ENCODE data around the gene ARHGEF6.

The ARHGEF6 gene

GRCh38 chrX:136674270-136674985, 106.3 kb downstream of the ARHGEF6 start:
- TF ChIP-seq MYC (IDR thresholded peaks at IDR 0.05; ENCODE audit: low read depth, low read length) (no peak), POLR2A (IDR thresholded peaks at IDR 0.05; ENCODE audit: extremely low read depth, insufficient read length) (no peak), CTCF (IDR thresholded peaks at IDR 0.05; ENCODE audit: low read depth, low read length) (no peak), MAX (IDR thresholded peaks at IDR 0.05; ENCODE audit: low read depth, low read length) (no peak)
- no peak overlapping the region for H3K4me3 ChIP-seq (ENCODE audit: low read depth, low read length)
- no peak for DNase-seq (ENCODE audit: low read depth)

- TF ChIP-seq MYC (IDR thresholded peaks at IDR 0.05; ENCODE audit: low read depth, low read length): no peak
- TF ChIP-seq POLR2A (IDR thresholded peaks at IDR 0.05; ENCODE audit: extremely low read depth, insufficient read length): no peak
- no peak for TF ChIP-seq CTCF (IDR thresholded peaks at IDR 0.05; ENCODE audit: low read depth, low read length)
- TF ChIP-seq MAX (IDR thresholded peaks at IDR 0.05; ENCODE audit: low read depth, low read length): no peak
- no peak for DNase-seq (ENCODE audit: low read depth)
- no peak overlapping the region for H3K4me3 ChIP-seq (ENCODE audit: low read depth, low read length)
Observed at GRCh38 chrX:136671006-136671610, 109.6 kb downstream of the ARHGEF6 start.

GRCh38 chrX:136667446-136668168, 113.1 kb downstream of the ARHGEF6 start:
- no peak for TF ChIP-seq MYC (IDR thresholded peaks at IDR 0.05; ENCODE audit: low read depth, low read length)
- TF ChIP-seq CTCF (IDR thresholded peaks at IDR 0.05; ENCODE audit: low read depth, low read length): no peak
- DNase-seq (ENCODE audit: low read depth): no peak
- H3K4me3 ChIP-seq (ENCODE audit: low read depth, low read length): no peak overlapping the region

- no peak overlapping the region for H3K4me3 ChIP-seq (ENCODE audit: low read depth, low read length)
- TF ChIP-seq MYC (IDR thresholded peaks at IDR 0.05; ENCODE audit: low read depth, low read length): no peak
- no peak for TF ChIP-seq MAX (IDR thresholded peaks at IDR 0.05; ENCODE audit: low read depth, low read length)
- no peak for TF ChIP-seq POLR2A (IDR thresholded peaks at IDR 0.05; ENCODE audit: extremely low read depth, insufficient read length)
- TF ChIP-seq CTCF (IDR thresholded peaks at IDR 0.05; ENCODE audit: low read depth, low read length): no peak
- DNase-seq (ENCODE audit: low read depth): no peak
Observed at GRCh38 chrX:136666088-136666487, 114.6 kb downstream of the ARHGEF6 start.

- H3K4me3 ChIP-seq (ENCODE audit: low read depth, low read length): no peak overlapping the region
- DNase-seq (ENCODE audit: low read depth): no peak
- TF ChIP-seq POLR2A (IDR thresholded peaks at IDR 0.05; ENCODE audit: extremely low read depth, insufficient read length) (no peak), CTCF (IDR thresholded peaks at IDR 0.05; ENCODE audit: low read depth, low read length) (no peak), MAX (IDR thresholded peaks at IDR 0.05; ENCODE audit: low read depth, low read length) (no peak), MYC (IDR thresholded peaks at IDR 0.05; ENCODE audit: low read depth, low read length) (no peak)
Observed at GRCh38 chrX:136665258-136665900, 115.4 kb downstream of the ARHGEF6 start.
